Glutamatergic neuron (in vitro differentiated cells): Measurements from ENCODE around the gene KMT2B. TPM values are rescaled to one million over a fixed set of nuclear protein-coding genes. Genes with fewer than 3 reads are reported as not detected.

ENCODE experiments used
- DNase-seq: peaks from one replicate; pipeline ENCODE4 v3.0.0; 2022
- H3K27ac Mint-ChIP-seq: one replicate; pipeline ENCODE4 v1.8.0; 2020; ENCODE audit warnings: mild to moderate bottlenecking, mixed read lengths, inconsistent platforms; ENCODE audit not compliant: unreplicated experiment
- H3K27me3 Mint-ChIP-seq: one replicate; pipeline ENCODE4 v1.8.0; 2020; ENCODE audit warnings: mild to moderate bottlenecking, moderate library complexity, mixed read lengths, inconsistent platforms; ENCODE audit not compliant: unreplicated experiment
- H3K36me3 Mint-ChIP-seq: one replicate; pipeline ENCODE4 v1.8.0; 2020; ENCODE audit warnings: mild to moderate bottlenecking, mixed read lengths, inconsistent platforms; ENCODE audit not compliant: unreplicated experiment
- H3K4me1 Mint-ChIP-seq: one replicate; pipeline ENCODE4 v1.8.0; 2020; ENCODE audit warnings: mild to moderate bottlenecking, low read depth, mixed read lengths, inconsistent platforms; ENCODE audit not compliant: unreplicated experiment
- H3K4me3 Mint-ChIP-seq: one replicate; pipeline ENCODE4 v1.8.0; 2020; ENCODE audit warnings: mild to moderate bottlenecking, mixed read lengths, inconsistent platforms; ENCODE audit not compliant: unreplicated experiment
- H3K9me3 Mint-ChIP-seq: one replicate; pipeline ENCODE4 v1.8.0; 2020; ENCODE audit warnings: mild to moderate bottlenecking, moderate library complexity, mixed read lengths, inconsistent platforms; ENCODE audit not compliant: unreplicated experiment
- total RNA-seq: library from RNA; stranded (reverse); fragmentation: NEBNext Ultra II Directional; extraction: Animal tissue kit (Norgen Biotek cat#: 25700); gene quantifications from one replicate; pipeline ENCODE4 v1.2.1, GENCODE V29; 2021; ENCODE audit not compliant: unreplicated experiment
- TF ChIP-seq, protein P1 (sequence below): fragments of 200-600 bp; sonication (generic); IDR thresholded peaks from one replicate; pipeline ENCODE4 v1.5.0; 2021; ENCODE audit not compliant: partially characterized antibody, unreplicated experiment

KMT2B gene
- total RNA-seq, 1 donor from 2014 or later, result 60.8 TPM

DNA sequence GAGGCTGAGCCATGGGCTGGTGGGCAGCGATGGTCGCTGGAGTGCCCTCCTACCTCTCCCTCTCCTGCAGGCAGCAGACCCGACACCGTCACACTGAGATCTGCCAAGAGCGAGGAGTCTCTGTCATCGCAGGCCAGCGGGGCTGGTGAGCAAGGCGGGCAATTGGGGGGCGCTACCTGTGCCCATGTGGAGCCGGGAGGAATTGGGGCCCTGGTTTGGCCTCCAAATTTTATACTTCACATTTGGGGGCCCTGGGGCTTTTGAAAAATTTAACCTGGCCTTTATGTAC lies 67.5 kb downstream of the KMT2B start:
- no peak for DNase-seq
- Mint-ChIP-seq H3K27me3 (peaks cover 10% of the 10 kb centered on the region), H3K4me3 (no peak overlapping the region), H3K36me3 (peaks cover 5% of the 10 kb centered on the region), H3K9me3 (peaks cover 7% of the 10 kb centered on the region), H3K27ac (no peak overlapping the region), H3K4me1 (peaks cover 6% of the 10 kb centered on the region)
- TF ChIP-seq, protein P1, sequence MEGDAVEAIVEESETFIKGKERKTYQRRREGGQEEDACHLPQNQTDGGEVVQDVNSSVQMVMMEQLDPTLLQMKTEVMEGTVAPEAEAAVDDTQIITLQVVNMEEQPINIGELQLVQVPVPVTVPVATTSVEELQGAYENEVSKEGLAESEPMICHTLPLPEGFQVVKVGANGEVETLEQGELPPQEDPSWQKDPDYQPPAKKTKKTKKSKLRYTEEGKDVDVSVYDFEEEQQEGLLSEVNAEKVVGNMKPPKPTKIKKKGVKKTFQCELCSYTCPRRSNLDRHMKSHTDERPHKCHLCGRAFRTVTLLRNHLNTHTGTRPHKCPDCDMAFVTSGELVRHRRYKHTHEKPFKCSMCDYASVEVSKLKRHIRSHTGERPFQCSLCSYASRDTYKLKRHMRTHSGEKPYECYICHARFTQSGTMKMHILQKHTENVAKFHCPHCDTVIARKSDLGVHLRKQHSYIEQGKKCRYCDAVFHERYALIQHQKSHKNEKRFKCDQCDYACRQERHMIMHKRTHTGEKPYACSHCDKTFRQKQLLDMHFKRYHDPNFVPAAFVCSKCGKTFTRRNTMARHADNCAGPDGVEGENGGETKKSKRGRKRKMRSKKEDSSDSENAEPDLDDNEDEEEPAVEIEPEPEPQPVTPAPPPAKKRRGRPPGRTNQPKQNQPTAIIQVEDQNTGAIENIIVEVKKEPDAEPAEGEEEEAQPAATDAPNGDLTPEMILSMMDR, result no peak

DNA sequence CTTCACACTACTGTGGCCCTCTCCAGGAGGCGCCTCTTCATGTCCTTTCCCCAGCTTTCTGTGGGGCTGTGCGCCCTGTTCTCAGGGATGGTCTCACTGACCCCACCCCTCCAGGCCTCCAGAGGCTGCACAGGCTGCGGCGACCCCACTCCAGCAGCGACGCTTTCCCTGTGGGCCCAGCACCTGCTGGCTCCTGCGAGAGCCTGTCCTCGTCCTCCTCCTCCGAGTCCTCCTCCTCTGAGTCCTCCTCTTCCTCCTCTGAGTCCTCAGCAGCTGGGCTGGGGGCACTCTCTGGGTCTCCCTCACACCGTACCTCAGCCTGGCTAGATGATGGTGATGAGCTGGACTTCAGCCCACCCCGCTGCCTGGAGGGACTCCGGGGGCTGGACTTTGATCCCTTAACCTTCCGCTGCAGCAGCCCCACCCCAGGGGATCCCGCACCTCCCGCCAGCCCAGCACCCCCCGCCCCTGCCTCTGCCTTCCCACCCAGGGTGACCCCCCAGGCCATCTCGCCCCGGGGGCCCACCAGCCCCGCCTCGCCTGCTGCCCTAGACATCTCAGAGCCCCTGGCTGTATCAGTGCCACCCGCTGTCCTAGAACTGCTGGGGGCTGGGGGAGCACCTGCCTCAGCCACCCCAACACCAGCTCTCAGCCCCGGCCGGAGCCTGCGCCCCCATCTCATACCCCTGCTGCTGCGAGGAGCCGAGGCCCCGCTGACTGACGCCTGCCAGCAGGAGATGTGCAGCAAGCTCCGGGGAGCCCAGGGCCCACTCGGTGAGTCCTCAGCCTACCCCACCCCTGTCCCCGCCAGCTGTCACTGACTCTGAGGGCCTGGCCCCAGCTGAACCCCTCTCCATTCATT lies 68.7 kb downstream of the KMT2B start:
- TF ChIP-seq, protein P1, result no peak
- H3K27ac Mint-ChIP-seq, result no peak overlapping the region
- no peak for DNase-seq
- H3K9me3 Mint-ChIP-seq, result peaks cover 7% of the 10 kb centered on the region
- peaks cover 10% of the 10 kb centered on the region for H3K27me3 Mint-ChIP-seq
- peaks cover 5% of the 10 kb centered on the region for H3K36me3 Mint-ChIP-seq
- peaks cover 6% of the 10 kb centered on the region for H3K4me1 Mint-ChIP-seq
- peak overlapping the region; percentile 46 for H3K4me3 Mint-ChIP-seq

DNA sequence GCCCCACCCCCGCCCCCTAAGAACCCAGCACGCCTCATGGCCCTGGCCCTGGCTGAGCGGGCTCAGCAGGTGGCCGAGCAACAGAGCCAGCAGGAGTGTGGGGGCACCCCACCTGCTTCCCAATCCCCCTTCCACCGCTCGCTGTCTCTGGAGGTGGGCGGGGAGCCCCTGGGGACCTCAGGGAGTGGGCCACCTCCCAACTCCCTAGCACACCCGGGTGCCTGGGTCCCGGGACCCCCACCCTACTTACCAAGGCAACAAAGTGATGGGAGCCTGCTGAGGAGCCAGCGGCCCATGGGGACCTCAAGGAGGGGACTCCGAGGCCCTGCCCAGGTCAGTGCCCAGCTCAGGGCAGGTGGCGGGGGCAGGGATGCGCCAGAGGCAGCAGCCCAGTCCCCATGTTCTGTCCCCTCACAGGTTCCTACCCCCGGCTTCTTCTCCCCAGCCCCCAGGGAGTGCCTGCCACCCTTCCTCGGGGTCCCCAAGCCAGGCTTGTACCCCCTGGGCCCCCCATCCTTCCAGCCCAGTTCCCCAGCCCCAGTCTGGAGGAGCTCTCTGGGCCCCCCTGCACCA lies 69.5 kb downstream of the KMT2B start:
- TF ChIP-seq, protein P1, result no peak
- DNase-seq, result no peak
- H3K27ac Mint-ChIP-seq, result no peak overlapping the region
- peaks cover 5% of the 10 kb centered on the region for H3K36me3 Mint-ChIP-seq
- peaks cover 7% of the 10 kb centered on the region for H3K9me3 Mint-ChIP-seq
- H3K4me3 Mint-ChIP-seq, result no peak overlapping the region
- H3K4me1 Mint-ChIP-seq, result peaks cover 6% of the 10 kb centered on the region
- H3K27me3 Mint-ChIP-seq, result peaks cover 10% of the 10 kb centered on the region

Other genes with a start within 250 kb of the KMT2B start
- not detected for gene KRTDAP, start 227.5 kb upstream of the KMT2B start, total RNA-seq
- 0.88 TPM for gene DMKN, start 204.4 kb upstream of the KMT2B start, total RNA-seq
- 0.29 TPM for gene SBSN, start 189.7 kb upstream of the KMT2B start, total RNA-seq
- gene GAPDHS, start 184.5 kb upstream of the KMT2B start, total RNA-seq, result not detected
- 67.2 TPM for gene TMEM147, start 172.4 kb upstream of the KMT2B start, total RNA-seq
- gene ATP4A, start 154.3 kb upstream of the KMT2B start, total RNA-seq, result 0.32 TPM
- not detected for gene PMIS2, start 131.8 kb upstream of the KMT2B start, total RNA-seq
- 15.9 TPM for gene HAUS5, start 105.3 kb upstream of the KMT2B start, total RNA-seq
- gene RBM42, start 89.0 kb upstream of the KMT2B start, total RNA-seq, result 78.7 TPM
- gene ETV2, start 76.3 kb upstream of the KMT2B start, total RNA-seq, result 1.3 TPM
- gene COX6B1, start 69.7 kb upstream of the KMT2B start, total RNA-seq, result 448 TPM
- not detected for gene UPK1A, start 51.5 kb upstream of the KMT2B start, total RNA-seq
- not detected for gene ZBTB32, start 13.4 kb upstream of the KMT2B start, total RNA-seq
- 4.7 TPM for gene IGFLR1, start 24.4 kb downstream of the KMT2B start, total RNA-seq
- gene U2AF1L4, start 27.4 kb downstream of the KMT2B start, total RNA-seq, result 24.3 TPM
- gene PSENEN, start 27.6 kb downstream of the KMT2B start, total RNA-seq, result 109 TPM
- 29.8 TPM for gene LIN37, start 30.6 kb downstream of the KMT2B start, total RNA-seq
- gene HSPB6, start 39.0 kb downstream of the KMT2B start, total RNA-seq, result 0.49 TPM
- gene PROSER3, start 40.2 kb downstream of the KMT2B start, total RNA-seq, result 41.7 TPM
- gene ARHGAP33, start 57.6 kb downstream of the KMT2B start, total RNA-seq, result 180 TPM
- 0.64 TPM for gene PRODH2, start 94.8 kb downstream of the KMT2B start, total RNA-seq
- 4.7 TPM for gene NPHS1, start 134.5 kb downstream of the KMT2B start, total RNA-seq
- gene KIRREL2, start 138.9 kb downstream of the KMT2B start, total RNA-seq, result 47.1 TPM
- 618 TPM for gene APLP1, start 150.6 kb downstream of the KMT2B start, total RNA-seq
- 7.6 TPM for gene NFKBID, start 182.5 kb downstream of the KMT2B start, total RNA-seq
- gene HCST, start 184.5 kb downstream of the KMT2B start, total RNA-seq, result not detected
- gene TYROBP, start 190.3 kb downstream of the KMT2B start, total RNA-seq, result not detected
- gene LRFN3, start 218.4 kb downstream of the KMT2B start, total RNA-seq, result 40.6 TPM